GM21423 (cell line): Measurements from ENCODE around the gene PGGHG.
A peak's percentile ranks its signal among the peaks of the same experiment; 100 is the strongest.
"Not testable (repeated sequence)": the region's sequence is repeated elsewhere in the genome, so short reads cannot be mapped to it uniquely, and the experiment has no call there.

ENCODE experiments used
- ATAC-seq: cut with Tn5 transposase; IDR thresholded peaks from one replicate; pipeline ENCODE4 v1.9.1; 2021; ENCODE audit warnings: mild to moderate bottlenecking, moderate library complexity; ENCODE audit not compliant: unreplicated experiment

PGGHG gene

GRCh38 chr11:326842-327580, 38.1 kb downstream of the PGGHG start:
- peak; percentile 71 for ATAC-seq

- ATAC-seq = no peak
These were observed 38.6 kb downstream of the PGGHG start for GRCh38 chr11:327581-327923.

GRCh38 chr11:328012-328411, 39.1 kb downstream of the PGGHG start:
- ATAC-seq = no peak

- not testable (repeated sequence) for ATAC-seq
These were observed 39.7 kb downstream of the PGGHG start for GRCh38 chr11:328516-329100.

- no peak for ATAC-seq
These were observed 40.9 kb downstream of the PGGHG start for GRCh38 chr11:329886-330253.

- no peak for ATAC-seq
These were observed 41.4 kb downstream of the PGGHG start for GRCh38 chr11:330307-330693.

- no peak for ATAC-seq
These were observed 41.9 kb downstream of the PGGHG start for GRCh38 chr11:330694-331357.

- ATAC-seq = no peak
These were observed 42.6 kb downstream of the PGGHG start for GRCh38 chr11:331358-332060.

GRCh38 chr11:332651-333480, 43.9 kb downstream of the PGGHG start:
- ATAC-seq = no peak

GRCh38 chr11:333616-334263, 44.8 kb downstream of the PGGHG start:
- ATAC-seq = not testable (repeated sequence)

- no peak for ATAC-seq
These were observed 45.5 kb downstream of the PGGHG start for GRCh38 chr11:334264-334994.

- no peak for ATAC-seq
These were observed 47.1 kb downstream of the PGGHG start for GRCh38 chr11:335779-336658.

- ATAC-seq = no peak
These were observed 47.8 kb downstream of the PGGHG start for GRCh38 chr11:336659-337198.

- ATAC-seq = no peak
These were observed 48.8 kb downstream of the PGGHG start for GRCh38 chr11:337711-338110.

- ATAC-seq = no peak
These were observed 51.0 kb downstream of the PGGHG start for GRCh38 chr11:339963-340362.

GRCh38 chr11:340539-341512, 51.9 kb downstream of the PGGHG start:
- no peak for ATAC-seq

GRCh38 chr11:342328-342727, 53.4 kb downstream of the PGGHG start:
- ATAC-seq = no peak
